Globus pallidus (tissue), 1 donor: ENCODE data around the gene STK32A.

Source experiments
- DNase-seq: peaks from one replicate; pipeline ENCODE4 v3.0.0-alpha.2; 2015; ENCODE audit warnings: low spot score

STK32A gene

DNA sequence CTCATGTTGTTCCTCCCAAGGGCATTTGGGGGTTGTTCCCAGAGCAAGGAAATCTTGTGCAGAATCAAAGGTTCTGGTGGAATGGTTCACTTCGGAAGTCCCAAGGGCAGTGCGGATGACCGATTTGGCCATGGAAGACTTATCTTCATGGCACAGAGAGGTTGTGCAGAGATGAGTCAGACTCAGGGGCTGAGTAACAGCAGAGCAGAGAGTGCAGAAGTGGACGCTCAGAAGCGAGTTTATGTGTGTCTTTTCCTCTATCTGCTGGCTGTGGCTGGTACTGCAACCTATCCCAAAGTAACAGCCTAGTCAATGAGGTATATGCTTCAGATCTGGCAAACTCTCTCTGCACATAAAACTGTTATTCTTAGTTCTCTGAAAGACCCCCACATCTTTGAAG is 157.0 kb downstream of the STK32A start:
- DNase-seq: peak; percentile 20

- DNase-seq: no peak
These were observed 159.2 kb downstream of the STK32A start for GRCh38 chr5:147393874-147394672.

DNA sequence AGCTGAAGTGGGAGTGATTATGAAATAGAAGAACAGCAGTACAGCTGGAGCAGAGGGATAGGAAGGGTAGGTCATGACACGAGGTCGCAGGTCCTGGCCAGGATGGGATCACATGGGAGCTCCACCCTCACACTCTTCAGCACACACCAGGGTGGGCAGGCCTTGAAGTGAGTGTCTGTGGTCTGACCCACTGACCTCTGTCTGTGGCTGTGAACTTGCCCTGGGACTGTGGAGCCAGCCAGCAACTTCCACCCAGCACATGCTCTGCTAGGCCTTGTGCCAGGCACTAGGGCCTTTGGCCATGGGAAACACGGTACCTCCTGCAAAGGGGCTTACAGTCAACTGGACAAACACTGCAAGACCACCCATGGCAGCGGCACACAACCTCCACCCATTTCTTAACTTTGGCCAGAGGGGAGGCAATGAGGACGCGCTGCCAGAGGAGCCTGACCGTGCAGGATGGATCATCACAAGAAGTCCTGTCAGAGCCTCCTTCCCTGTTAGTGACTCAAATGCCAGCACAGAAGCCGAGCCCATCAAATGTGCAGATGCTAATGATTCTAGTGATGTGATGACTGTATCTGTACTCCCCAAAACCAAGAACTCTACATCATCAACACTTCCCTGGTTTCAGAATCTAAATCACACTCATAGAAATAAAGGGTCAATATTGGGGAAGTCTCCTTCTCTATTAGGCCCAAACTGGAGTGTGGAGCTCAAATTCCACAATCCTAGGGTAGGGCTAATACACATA is 161.4 kb downstream of the STK32A start:
- no peak for DNase-seq

GRCh38 chr5:147397616-147398015 is 162.8 kb downstream of the STK32A start:
- no peak for DNase-seq

- DNase-seq: no peak
These were observed 164.0 kb downstream of the STK32A start for GRCh38 chr5:147398860-147399259.

DNA sequence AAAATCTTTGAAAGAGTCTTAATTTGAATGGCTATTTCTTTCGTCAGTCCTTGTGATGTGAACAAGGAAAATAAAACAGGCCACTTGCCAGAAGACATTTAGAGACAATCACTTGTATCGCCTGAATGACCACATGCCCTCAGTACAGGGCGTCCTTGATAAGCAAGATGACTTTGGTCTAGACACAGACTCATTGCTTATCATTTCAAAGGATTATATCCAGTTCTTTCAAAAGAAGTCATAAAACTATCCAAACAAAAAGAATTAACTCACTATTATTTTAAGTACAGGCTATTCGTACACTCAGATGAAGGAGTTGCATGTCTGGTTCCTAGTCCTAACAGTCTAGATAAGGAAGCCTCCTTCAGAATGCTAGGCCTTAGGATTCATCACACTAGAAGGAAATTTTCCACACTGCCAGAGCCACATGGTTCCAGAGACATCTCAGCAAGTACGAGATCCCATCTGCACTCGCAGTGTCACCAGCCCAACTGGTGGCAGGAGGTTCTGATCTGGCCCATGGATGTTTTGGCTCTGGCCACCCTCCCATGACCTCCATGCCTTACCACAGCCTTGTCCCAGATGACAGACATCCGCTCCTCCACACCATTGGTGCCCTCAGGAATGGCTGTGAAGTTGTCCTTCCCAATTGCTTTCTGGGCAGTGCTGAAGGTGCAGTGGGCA is 165.4 kb downstream of the STK32A start:
- no peak for DNase-seq

- no peak for DNase-seq
These were observed 166.1 kb downstream of the STK32A start for GRCh38 chr5:147400881-147401280.

DNA sequence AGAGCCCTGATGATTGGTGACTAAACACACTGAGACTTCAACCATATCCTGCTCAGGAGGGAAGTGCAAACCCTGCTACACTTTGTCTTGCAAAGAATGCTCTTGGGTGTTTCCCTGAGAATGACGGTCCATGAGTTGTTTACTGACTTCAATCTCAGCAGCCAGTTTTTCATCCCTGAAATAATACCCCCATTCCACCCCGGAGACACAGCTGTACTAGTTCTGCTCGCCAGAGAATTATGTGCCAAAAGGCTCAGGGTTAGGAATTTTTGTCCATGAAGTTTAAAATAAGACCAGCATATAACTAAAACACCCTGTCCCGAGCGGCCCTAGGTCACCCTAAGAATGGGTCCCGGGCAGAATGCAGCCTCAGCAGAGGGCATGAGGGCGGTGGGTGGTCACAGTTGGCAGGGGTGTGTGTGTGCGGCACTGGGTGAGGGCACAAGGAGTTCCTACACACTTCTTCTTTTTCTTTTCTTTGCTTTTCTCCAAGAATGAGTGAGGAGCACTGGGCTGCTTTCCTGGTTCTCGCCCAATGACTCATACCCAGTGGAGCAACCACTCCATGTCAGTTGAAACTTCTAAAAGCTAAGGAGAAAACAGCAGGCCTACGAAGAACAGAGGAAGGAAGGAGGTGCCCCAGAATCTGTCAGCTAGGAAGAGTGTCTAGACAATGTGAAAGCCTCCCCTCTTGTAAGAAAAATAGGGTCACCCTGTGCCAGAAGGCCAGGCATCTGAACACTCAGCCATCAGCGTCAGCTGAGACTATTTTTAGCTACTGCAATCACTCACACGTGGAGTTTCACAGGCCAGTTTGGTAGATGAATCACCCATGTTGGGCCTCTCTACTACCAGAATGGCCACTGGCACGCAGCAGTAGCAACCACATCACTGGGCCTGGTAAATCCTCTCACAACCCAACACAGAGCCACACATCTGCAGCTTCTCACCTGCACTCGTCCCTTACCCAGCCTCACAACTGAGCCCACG is 169.1 kb downstream of the STK32A start:
- DNase-seq: peak; percentile 20

DNA sequence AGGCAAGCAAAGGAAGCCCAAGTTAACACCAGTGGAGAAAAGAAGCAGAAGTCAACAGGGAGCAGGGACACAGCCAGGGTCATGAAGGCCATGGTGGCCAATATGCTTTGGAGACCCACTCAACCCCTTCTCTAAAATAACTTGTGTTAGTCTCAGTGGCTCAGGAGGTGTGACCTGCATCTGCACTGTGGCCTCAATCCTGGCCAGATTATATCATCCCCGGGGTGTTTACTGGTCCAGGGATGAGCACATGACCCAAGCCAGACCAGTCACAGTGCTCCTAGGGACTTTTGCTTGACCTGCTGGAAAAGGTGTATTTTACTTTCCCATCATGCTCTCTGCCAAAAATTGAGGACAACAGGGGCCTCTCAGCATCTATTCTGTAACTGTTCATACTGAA is 169.9 kb downstream of the STK32A start:
- no peak for DNase-seq

DNA sequence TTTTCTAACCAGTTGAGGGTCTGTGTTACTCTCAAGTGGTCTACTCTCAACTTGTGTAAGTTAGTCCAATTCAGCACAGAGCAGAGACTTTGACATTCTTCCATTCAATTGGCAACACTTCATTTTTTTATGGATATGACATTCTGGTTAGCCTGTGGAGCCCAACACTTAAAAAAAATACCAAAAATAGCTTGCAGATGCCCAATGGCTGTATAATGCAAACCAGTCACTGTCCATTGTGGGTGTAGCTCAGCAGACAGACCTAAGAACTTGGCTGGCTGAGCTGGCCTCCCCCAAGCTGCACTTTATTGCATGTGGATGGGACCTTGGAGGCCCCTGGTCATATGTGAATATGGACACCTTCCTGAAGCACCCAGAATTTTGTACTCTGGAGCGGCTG is 171.8 kb downstream of the STK32A start:
- no peak for DNase-seq

GRCh38 chr5:147407094-147407681 is 172.4 kb downstream of the STK32A start:
- DNase-seq: no peak

GRCh38 chr5:147408980-147409379 is 174.2 kb downstream of the STK32A start:
- no peak for DNase-seq

DNA sequence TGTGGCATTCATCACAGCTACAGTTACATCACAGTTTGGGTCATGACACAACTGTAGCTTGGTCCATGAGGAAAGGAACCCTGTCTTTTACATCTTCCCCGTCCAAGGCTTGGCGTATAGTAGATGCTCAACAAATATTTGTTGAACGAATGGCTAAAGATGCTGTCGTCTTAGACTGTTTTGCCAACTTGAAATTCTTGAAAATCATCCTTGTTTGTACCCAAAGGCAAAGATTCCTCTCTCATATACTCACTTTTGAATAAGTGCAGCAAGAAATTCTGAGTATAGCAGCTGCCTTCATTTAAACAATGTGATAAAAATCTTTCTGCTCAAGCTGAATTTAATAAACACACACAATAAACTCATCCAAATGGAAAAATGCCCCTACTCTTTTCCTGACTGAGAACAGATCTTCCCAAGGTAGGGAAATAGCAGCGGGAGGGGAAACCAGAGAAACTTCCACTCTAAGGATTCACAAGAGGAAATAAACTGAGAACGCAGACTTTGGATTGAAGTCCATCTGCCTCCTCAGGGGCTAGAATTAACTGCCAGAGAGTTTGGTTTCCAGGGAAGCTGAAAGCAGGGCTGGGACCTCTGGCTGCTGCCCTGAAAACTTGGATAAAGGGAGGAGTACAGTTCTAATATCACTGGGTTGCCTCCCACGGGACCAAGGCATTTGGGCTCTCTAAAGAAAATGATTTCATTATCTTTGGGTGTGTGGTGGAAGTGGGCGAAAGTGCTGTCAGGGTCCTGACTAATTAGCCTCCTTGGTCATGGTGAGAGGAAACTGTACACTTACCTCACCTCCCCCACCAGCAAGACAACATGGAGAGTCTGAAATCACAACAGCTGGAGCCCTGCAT is 175.9 kb downstream of the STK32A start:
- no peak for DNase-seq

DNA sequence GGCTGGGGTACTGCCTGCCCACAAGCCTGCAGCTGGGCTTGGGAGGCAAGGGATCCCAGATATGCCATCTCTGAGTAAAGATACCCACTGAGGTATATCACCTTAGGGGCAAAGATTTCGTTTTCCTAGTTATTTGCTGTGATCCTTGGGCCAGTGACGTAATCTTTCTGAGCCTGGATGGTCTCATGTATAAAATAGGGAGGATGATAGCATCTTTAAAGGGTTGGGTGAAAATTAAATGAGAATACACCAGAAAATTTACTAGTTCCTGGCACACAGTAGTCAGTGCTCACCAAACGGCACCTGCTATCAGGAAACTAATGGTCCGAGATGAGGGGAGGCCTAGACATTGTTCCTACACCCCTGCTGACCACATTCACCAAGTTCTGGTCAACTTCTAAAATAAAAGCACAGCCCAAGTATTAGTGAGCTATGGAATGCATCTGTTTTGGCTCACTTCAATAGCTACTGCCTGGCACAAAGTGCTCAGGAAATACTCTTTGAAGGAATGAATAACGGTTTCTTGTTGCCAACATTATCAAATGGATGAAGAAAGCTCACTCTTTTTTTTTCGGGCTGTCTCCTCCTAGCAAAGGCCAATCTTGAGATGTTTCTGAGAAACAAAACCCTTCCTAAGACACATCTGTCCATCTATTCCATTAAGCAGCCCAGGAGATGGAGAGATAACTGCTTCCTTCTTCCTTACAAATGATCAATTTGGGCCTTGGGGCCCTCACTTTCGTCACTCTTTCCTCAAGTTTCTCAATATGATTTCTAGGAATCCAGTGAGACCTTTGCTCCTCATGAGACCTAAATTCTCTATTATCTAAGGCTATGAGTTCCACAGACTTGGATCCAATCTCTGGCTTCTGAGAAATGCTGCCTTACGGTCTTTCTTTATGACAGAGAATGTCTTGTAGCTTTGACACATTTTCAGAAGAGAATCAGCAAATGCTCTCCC is 176.8 kb downstream of the STK32A start:
- DNase-seq: no peak

DNA sequence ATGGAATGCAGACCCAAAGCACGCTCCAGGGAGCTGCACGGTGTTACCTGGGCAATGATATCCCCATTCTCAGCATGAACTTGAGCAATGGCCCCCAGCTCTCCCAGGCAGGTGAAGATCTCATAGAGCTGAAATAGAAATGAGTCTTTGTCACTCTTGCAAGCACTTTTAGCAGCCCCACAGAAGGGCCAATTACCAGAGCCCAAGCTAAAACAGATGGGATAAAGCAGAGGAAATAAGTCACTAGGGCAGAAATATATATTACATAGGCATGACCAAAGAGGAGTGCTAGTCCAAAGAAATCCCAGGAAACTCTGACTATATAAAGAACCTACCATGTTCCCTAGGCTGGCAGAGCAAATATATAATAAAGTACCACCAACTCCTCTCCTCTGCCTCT is 177.7 kb downstream of the STK32A start:
- DNase-seq: no peak

DNA sequence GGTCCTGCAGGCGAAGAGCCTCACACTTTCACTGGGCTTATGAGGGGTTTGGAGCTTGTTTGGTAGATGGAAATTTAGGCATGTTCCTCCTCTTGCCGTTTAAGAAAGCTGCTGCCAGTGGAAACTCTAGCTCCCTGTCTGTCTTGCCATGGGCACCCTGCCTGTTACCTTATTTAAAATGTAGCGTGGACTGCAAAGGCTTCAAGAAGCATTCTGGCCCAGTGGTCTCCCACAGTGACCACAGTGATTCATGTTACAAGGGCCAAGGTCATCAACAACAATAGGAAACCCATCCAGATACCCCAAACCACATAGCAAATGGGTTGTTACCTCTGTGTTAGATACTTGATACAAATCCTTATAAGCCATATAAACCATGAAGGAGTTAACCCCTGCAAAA is 178.4 kb downstream of the STK32A start:
- DNase-seq: no peak

GRCh38 chr5:147415651-147416050 is 180.8 kb downstream of the STK32A start:
- no peak for DNase-seq

- DNase-seq: no peak
These were observed 182.4 kb downstream of the STK32A start for GRCh38 chr5:147417135-147417813.

- no peak for DNase-seq
These were observed 183.8 kb downstream of the STK32A start for GRCh38 chr5:147418613-147419012.
